ENCODE results near the gene SLC49A3. TPM values are rescaled to one million over a fixed set of nuclear protein-coding genes. Genes with fewer than 3 reads are reported as not detected.
"Not testable (repeated sequence)": the region's sequence is repeated elsewhere in the genome, so short reads cannot be mapped to it uniquely, and the experiment has no call there.

Gene SLC49A3
- total RNA-seq, 1 experiment from 2014 or later = 2.0 TPM

- Histone ChIP-seq H3K27me3 (ENCODE audit: control insufficient read depth, insufficient read depth, low read length) (no peaks in the 10 kb centered on the region), H3K36me3 (replicated peaks; ENCODE audit: control insufficient read depth, insufficient read depth, low read length) (no peaks in the 10 kb centered on the region), H3K4me3 (ENCODE audit: insufficient read depth, low read depth, low read length) (no peak overlapping the region)
- DNase-seq = no peak
Measured at GRCh38 chr4:636628-637159, 52.3 kb downstream of the SLC49A3 start.

GRCh38 chr4:635851-636627 lies 52.9 kb downstream of the SLC49A3 start:
- DNase-seq = peak; percentile 61
- Histone ChIP-seq H3K27me3 (ENCODE audit: control insufficient read depth, insufficient read depth, low read length) (no peaks in the 10 kb centered on the region), H3K36me3 (replicated peaks; ENCODE audit: control insufficient read depth, insufficient read depth, low read length) (no peaks in the 10 kb centered on the region), H3K4me3 (ENCODE audit: insufficient read depth, low read depth, low read length) (no peak overlapping the region)

GRCh38 chr4:635066-635835 lies 53.7 kb downstream of the SLC49A3 start:
- H3K36me3 ChIP-seq (replicated peaks; ENCODE audit: control insufficient read depth, insufficient read depth, low read length); H3K4me3 ChIP-seq (ENCODE audit: insufficient read depth, low read depth, low read length); DNase-seq; H3K27me3 ChIP-seq (ENCODE audit: control insufficient read depth, insufficient read depth, low read length): not testable (repeated sequence)

GRCh38 chr4:634599-634985 lies 54.4 kb downstream of the SLC49A3 start:
- H3K36me3 ChIP-seq (replicated peaks; ENCODE audit: control insufficient read depth, insufficient read depth, low read length) = no peaks in the 10 kb centered on the region
- no peak overlapping the region for H3K4me3 ChIP-seq (ENCODE audit: insufficient read depth, low read depth, low read length)
- DNase-seq = peak; percentile 57
- H3K27me3 ChIP-seq (ENCODE audit: control insufficient read depth, insufficient read depth, low read length) = no peaks in the 10 kb centered on the region

GRCh38 chr4:633976-634598 lies 54.9 kb downstream of the SLC49A3 start:
- peak; percentile 70 for DNase-seq
- Histone ChIP-seq H3K36me3 (replicated peaks; ENCODE audit: control insufficient read depth, insufficient read depth, low read length) (no peaks in the 10 kb centered on the region), H3K4me3 (ENCODE audit: insufficient read depth, low read depth, low read length) (no peak overlapping the region), H3K27me3 (ENCODE audit: control insufficient read depth, insufficient read depth, low read length) (no peaks in the 10 kb centered on the region)

- no peaks in the 10 kb centered on the region for H3K27me3 ChIP-seq (ENCODE audit: control insufficient read depth, insufficient read depth, low read length)
Measured at GRCh38 chr4:633406-633805, 55.5 kb downstream of the SLC49A3 start.

GRCh38 chr4:632926-633325 lies 56.0 kb downstream of the SLC49A3 start:
- peak; percentile 34 for DNase-seq
- Histone ChIP-seq H3K4me3 (ENCODE audit: insufficient read depth, low read depth, low read length) (no peak overlapping the region), H3K27me3 (ENCODE audit: control insufficient read depth, insufficient read depth, low read length) (no peaks in the 10 kb centered on the region), H3K36me3 (replicated peaks; ENCODE audit: control insufficient read depth, insufficient read depth, low read length) (no peaks in the 10 kb centered on the region)

More at GRCh38 chr4:633406-633805, 55.5 kb downstream of the SLC49A3 start:
- no peak for DNase-seq
- no peak overlapping the region for H3K4me3 ChIP-seq (ENCODE audit: insufficient read depth, low read depth, low read length)
- H3K36me3 ChIP-seq (replicated peaks; ENCODE audit: control insufficient read depth, insufficient read depth, low read length) = no peaks in the 10 kb centered on the region

- Histone ChIP-seq H3K36me3 (replicated peaks; ENCODE audit: control insufficient read depth, insufficient read depth, low read length) (no peaks in the 10 kb centered on the region), H3K4me3 (ENCODE audit: insufficient read depth, low read depth, low read length) (no peak overlapping the region), H3K27me3 (ENCODE audit: control insufficient read depth, insufficient read depth, low read length) (no peaks in the 10 kb centered on the region)
- DNase-seq = peak; percentile 17
Measured at GRCh38 chr4:632196-632790, 56.7 kb downstream of the SLC49A3 start.

Other genes with a start within 250 kb of the SLC49A3 start
- gene ZNF721, start 190.0 kb downstream of the SLC49A3 start, total RNA-seq (2014; rRNA removed; shearing (Covaris generic)) = 18.8 and 44.3 TPM in 2 replicates
- gene PIGG, start 189.9 kb downstream of the SLC49A3 start, total RNA-seq (2014; rRNA removed; shearing (Covaris generic)) = 20.4 and 39.1 TPM in 2 replicates
- 0.41 and 0.59 TPM in 2 replicates for gene TMEM271, start 112.9 kb downstream of the SLC49A3 start, total RNA-seq (2014; rRNA removed; shearing (Covaris generic))
- gene PDE6B, start 63.6 kb downstream of the SLC49A3 start, total RNA-seq (2014; rRNA removed; shearing (Covaris generic)) = 12.1 and 12.7 TPM in 2 replicates
- gene ATP5ME, start 14.9 kb downstream of the SLC49A3 start, total RNA-seq (2014; rRNA removed; shearing (Covaris generic)) = 410 and 452 TPM in 2 replicates
- gene MYL5, start 14.6 kb downstream of the SLC49A3 start, total RNA-seq (2014; rRNA removed; shearing (Covaris generic)) = 12.6 and 18.2 TPM in 2 replicates
- 53.6 and 57.9 TPM in 2 replicates for gene PCGF3, start 16.7 kb upstream of the SLC49A3 start, total RNA-seq (2014; rRNA removed; shearing (Covaris generic))
- gene CPLX1, start 137.0 kb upstream of the SLC49A3 start, total RNA-seq (2014; rRNA removed; shearing (Covaris generic)) = 0.15 and 0.62 TPM in 2 replicates
- 77.4 and 85.1 TPM in 2 replicates for gene GAK, start 243.2 kb upstream of the SLC49A3 start, total RNA-seq (2014; rRNA removed; shearing (Covaris generic))
- 6.5 and 8.4 TPM in 2 replicates for gene TMEM175, start 243.3 kb upstream of the SLC49A3 start, total RNA-seq (2014; rRNA removed; shearing (Covaris generic))

Data from H7 (cell line).